HL-60 (cell line): ENCODE data around the gene PARP8.

Source experiments
- POLR2AphosphoS5 ChIP-seq: IDR thresholded peaks from 2 replicates; pipeline ENCODE4 v1.6.1; 2012; ENCODE audit warnings: low read depth
- TF ChIP-seq, protein P1 (sequence below): IDR thresholded peaks from 2 replicates; pipeline ENCODE4 v1.6.1; 2012; ENCODE audit warnings: low read depth; ENCODE audit not compliant: insufficient replicate concordance
- TF ChIP-seq, protein P2 (sequence below): IDR thresholded peaks from one replicate; pipeline ENCODE4 v1.5.1; 2011; ENCODE audit warnings: low read length, control low read depth, inconsistent platforms; ENCODE audit not compliant: insufficient read depth

DNA sequence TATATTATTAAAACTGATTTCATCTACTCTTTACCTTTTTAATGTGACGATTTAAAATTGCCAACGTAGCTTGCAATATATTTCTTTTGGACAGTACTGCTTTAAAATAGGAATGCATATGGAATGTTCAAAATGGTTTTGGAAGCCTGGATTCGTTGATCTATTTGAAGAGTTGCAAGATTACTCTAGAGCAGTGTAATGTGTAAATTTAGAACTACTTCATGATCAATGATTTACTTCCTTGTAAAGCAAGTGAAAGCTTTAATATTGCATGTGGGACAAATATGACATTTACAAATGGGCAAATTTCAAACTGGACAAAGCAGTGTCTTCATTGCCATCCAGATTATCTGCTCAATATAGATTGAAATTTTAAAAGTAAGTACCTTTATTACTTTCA lies 38.3 kb downstream of the PARP8 start:
- TF ChIP-seq, protein P1, sequence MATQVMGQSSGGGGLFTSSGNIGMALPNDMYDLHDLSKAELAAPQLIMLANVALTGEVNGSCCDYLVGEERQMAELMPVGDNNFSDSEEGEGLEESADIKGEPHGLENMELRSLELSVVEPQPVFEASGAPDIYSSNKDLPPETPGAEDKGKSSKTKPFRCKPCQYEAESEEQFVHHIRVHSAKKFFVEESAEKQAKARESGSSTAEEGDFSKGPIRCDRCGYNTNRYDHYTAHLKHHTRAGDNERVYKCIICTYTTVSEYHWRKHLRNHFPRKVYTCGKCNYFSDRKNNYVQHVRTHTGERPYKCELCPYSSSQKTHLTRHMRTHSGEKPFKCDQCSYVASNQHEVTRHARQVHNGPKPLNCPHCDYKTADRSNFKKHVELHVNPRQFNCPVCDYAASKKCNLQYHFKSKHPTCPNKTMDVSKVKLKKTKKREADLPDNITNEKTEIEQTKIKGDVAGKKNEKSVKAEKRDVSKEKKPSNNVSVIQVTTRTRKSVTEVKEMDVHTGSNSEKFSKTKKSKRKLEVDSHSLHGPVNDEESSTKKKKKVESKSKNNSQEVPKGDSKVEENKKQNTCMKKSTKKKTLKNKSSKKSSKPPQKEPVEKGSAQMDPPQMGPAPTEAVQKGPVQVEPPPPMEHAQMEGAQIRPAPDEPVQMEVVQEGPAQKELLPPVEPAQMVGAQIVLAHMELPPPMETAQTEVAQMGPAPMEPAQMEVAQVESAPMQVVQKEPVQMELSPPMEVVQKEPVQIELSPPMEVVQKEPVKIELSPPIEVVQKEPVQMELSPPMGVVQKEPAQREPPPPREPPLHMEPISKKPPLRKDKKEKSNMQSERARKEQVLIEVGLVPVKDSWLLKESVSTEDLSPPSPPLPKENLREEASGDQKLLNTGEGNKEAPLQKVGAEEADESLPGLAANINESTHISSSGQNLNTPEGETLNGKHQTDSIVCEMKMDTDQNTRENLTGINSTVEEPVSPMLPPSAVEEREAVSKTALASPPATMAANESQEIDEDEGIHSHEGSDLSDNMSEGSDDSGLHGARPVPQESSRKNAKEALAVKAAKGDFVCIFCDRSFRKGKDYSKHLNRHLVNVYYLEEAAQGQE = no peak
- TF ChIP-seq, protein P2, sequence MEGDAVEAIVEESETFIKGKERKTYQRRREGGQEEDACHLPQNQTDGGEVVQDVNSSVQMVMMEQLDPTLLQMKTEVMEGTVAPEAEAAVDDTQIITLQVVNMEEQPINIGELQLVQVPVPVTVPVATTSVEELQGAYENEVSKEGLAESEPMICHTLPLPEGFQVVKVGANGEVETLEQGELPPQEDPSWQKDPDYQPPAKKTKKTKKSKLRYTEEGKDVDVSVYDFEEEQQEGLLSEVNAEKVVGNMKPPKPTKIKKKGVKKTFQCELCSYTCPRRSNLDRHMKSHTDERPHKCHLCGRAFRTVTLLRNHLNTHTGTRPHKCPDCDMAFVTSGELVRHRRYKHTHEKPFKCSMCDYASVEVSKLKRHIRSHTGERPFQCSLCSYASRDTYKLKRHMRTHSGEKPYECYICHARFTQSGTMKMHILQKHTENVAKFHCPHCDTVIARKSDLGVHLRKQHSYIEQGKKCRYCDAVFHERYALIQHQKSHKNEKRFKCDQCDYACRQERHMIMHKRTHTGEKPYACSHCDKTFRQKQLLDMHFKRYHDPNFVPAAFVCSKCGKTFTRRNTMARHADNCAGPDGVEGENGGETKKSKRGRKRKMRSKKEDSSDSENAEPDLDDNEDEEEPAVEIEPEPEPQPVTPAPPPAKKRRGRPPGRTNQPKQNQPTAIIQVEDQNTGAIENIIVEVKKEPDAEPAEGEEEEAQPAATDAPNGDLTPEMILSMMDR = no peak
- TF ChIP-seq POLR2AphosphoS5 = no peak
